IMR-90 (cell line): ENCODE data around the gene DND1.

Experiments used
- CHD1 ChIP-seq: IDR thresholded peaks from 2 replicates; pipeline ENCODE4 v1.6.1; 2012; ENCODE audit warnings: low read depth, low read length, improper control_type of control experiment
- MAFK ChIP-seq: IDR thresholded peaks from 2 replicates; pipeline ENCODE4 v1.6.1; 2012; ENCODE audit warnings: low read depth, low read length, improper control_type of control experiment
- NFE2L2 ChIP-seq: fragments of 150-350 bp; IDR thresholded peaks from 2 replicates; pipeline ENCODE4 v1.6.1; 2016; ENCODE audit warnings: low read depth, mild to moderate bottlenecking, low read length
- POLR2A ChIP-seq: IDR thresholded peaks from 2 replicates; pipeline ENCODE4 v1.6.1; 2012; ENCODE audit warnings: mild to moderate bottlenecking, low read depth, low read length
- SMC3 ChIP-seq: fragments of 150-350 bp; IDR thresholded peaks from 2 replicates; pipeline ENCODE4 v1.6.1; 2016; ENCODE audit warnings: low read depth, mild to moderate bottlenecking, antibody characterized with exemption, low read length, moderate library complexity
- TF ChIP-seq, protein P1 (sequence below): conservative IDR thresholded peaks from 2 replicates; pipeline ENCODE4 v1.5.1; 2012; ENCODE audit warnings: mild to moderate bottlenecking, low read depth, low read length, improper control_type of control experiment

DNA sequence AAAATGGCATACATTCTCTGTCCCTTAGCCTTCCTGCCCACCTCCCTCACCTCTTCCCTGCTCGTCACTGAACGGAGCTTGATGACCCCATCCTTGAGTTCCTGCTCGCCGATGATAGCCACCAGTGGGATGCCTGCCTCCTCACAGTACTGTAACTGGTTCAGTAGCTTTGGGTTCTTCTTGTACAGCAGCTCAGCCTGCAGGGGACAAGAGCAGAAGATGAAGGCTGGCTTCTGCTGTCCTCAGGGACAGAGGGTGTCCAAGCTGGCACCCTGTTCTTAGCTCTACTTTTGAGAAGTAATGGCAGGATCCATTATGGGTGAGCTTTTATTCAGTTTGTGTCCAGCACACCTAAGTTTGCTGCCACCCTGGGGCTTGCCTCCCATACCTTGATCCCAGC, 1.3 kb upstream of the DND1 start:
- no peak for TF ChIP-seq CHD1
- TF ChIP-seq, protein P1, sequence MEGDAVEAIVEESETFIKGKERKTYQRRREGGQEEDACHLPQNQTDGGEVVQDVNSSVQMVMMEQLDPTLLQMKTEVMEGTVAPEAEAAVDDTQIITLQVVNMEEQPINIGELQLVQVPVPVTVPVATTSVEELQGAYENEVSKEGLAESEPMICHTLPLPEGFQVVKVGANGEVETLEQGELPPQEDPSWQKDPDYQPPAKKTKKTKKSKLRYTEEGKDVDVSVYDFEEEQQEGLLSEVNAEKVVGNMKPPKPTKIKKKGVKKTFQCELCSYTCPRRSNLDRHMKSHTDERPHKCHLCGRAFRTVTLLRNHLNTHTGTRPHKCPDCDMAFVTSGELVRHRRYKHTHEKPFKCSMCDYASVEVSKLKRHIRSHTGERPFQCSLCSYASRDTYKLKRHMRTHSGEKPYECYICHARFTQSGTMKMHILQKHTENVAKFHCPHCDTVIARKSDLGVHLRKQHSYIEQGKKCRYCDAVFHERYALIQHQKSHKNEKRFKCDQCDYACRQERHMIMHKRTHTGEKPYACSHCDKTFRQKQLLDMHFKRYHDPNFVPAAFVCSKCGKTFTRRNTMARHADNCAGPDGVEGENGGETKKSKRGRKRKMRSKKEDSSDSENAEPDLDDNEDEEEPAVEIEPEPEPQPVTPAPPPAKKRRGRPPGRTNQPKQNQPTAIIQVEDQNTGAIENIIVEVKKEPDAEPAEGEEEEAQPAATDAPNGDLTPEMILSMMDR, result no peak
- TF ChIP-seq SMC3, result no peak
- no peak for TF ChIP-seq MAFK
- no peak for TF ChIP-seq NFE2L2
- TF ChIP-seq POLR2A, result no peak
